Activated T-helper 2 cell treated with anti-CD3 and anti-CD28 coated beads, Interferon-gamma antibody, Interleukin-2, Interleukin-4, amounts not matched to agents 10 μg/mL and 5 μg/mL and 100 μg/mL, durations not matched to agents 14 hours and 24 hours and 36 hours (primary cell): Measurements from ENCODE around the gene NUDT13. TPM values are rescaled to one million over a fixed set of nuclear protein-coding genes. Genes with fewer than 3 reads are reported as not detected.

Source experiments
- DNase-seq: peaks from one replicate; pipeline ENCODE4 v3.0.0; 2021; ENCODE audit warnings: low spot score
- H3K27ac Mint-ChIP-seq: one replicate; pipeline ENCODE4 v1.8.0; 2021; ENCODE audit warnings: mixed read lengths
- H3K27me3 Mint-ChIP-seq: one replicate; pipeline ENCODE4 v1.8.0; 2021; ENCODE audit warnings: low read depth, mixed read lengths
- H3K36me3 Mint-ChIP-seq: one replicate; pipeline ENCODE4 v1.8.0; 2021; ENCODE audit warnings: low read depth, mixed read lengths
- H3K4me1 Mint-ChIP-seq: one replicate; pipeline ENCODE4 v1.8.0; 2021; ENCODE audit warnings: low read depth, mixed read lengths
- H3K4me3 Mint-ChIP-seq: one replicate; pipeline ENCODE4 v1.8.0; 2021; ENCODE audit warnings: low read depth, mild to moderate bottlenecking, moderate library complexity, mixed read lengths
- H3K9me3 Mint-ChIP-seq: one replicate; pipeline ENCODE4 v1.8.0; 2021; ENCODE audit warnings: mixed read lengths
- intact Hi-C: fragments of 100-400 bp; cut with micrococcal nuclease; formaldehyde crosslinking; loops from one replicate; pipeline ENCODE4 v1.15.1; 2023
- total RNA-seq: library from RNA; stranded (reverse); gene quantifications from 2 replicates; pipeline ENCODE4 v1.2.3, GENCODE V29; 2022

The NUDT13 gene
- 0.76 and 1.0 TPM in 2 replicates for total RNA-seq

GRCh38 chr10:73110345-73110849, at the start of gene NUDT13:
TSS of gene NUDT13 (plus strand) at chr10:73110455. CDS start at chr10:73114366, 3,911 bp downstream.
- H3K36me3 Mint-ChIP-seq: peaks cover 46% of the 10 kb centered on the region
- peak within 1 kb of the TSS; percentile 88 for H3K27ac Mint-ChIP-seq
- DNase-seq: peak; percentile 22
- H3K4me3 Mint-ChIP-seq: peak within 1 kb of the TSS; percentile 76
- H3K9me3 Mint-ChIP-seq: peaks cover 15% of the 10 kb centered on the region
- H3K27me3 Mint-ChIP-seq: no peaks in the 10 kb centered on the region
- H3K4me1 Mint-ChIP-seq: peaks cover 10% of the 10 kb centered on the region
- intact Hi-C loops: loop anchor here (1.0 to 5.0 kb wide), 2 partner anchors 13 to 57 kb away; partner anchors contain the start of genes ECD and FAM149B1

- intact Hi-C loops: loop anchor here (2.0 to 10.0 kb wide), 2 partner anchors 216 to 696 kb away; no protein-coding TSS in a partner anchor
- Mint-ChIP-seq H3K9me3 (no peaks in the 10 kb centered on the region), H3K27ac (peak overlapping the region; percentile 81), H3K36me3 (peaks cover 59% of the 10 kb centered on the region), H3K4me3 (no peak overlapping the region), H3K27me3 (no peaks in the 10 kb centered on the region), H3K4me1 (peaks cover 18% of the 10 kb centered on the region)
- no peak for DNase-seq
These were observed 49.3 kb upstream of the NUDT13 start for GRCh38 chr10:73060738-73061635.

GRCh38 chr10:73061743-73062142, 48.5 kb upstream of the NUDT13 start:
- no peak overlapping the region for H3K27ac Mint-ChIP-seq
- no peaks in the 10 kb centered on the region for H3K27me3 Mint-ChIP-seq
- intact Hi-C loops: loop anchor here (2.0 to 10.0 kb wide), 2 partner anchors 217 to 697 kb away; no protein-coding TSS in a partner anchor
- DNase-seq: no peak
- no peaks in the 10 kb centered on the region for H3K9me3 Mint-ChIP-seq
- H3K4me3 Mint-ChIP-seq: no peak overlapping the region
- peaks cover 62% of the 10 kb centered on the region for H3K36me3 Mint-ChIP-seq
- H3K4me1 Mint-ChIP-seq: peaks cover 18% of the 10 kb centered on the region

GRCh38 chr10:73065441-73065840, 44.8 kb upstream of the NUDT13 start:
- peaks cover 62% of the 10 kb centered on the region for H3K36me3 Mint-ChIP-seq
- intact Hi-C loops: loop anchor here (10.0 kb wide), 1 partner anchor 221 kb away; no protein-coding TSS in a partner anchor
- H3K4me1 Mint-ChIP-seq: peaks cover 12% of the 10 kb centered on the region
- no peaks in the 10 kb centered on the region for H3K27me3 Mint-ChIP-seq
- peak overlapping the region; percentile 12 for H3K27ac Mint-ChIP-seq
- no peak overlapping the region for H3K4me3 Mint-ChIP-seq
- no peaks in the 10 kb centered on the region for H3K9me3 Mint-ChIP-seq
- no peak for DNase-seq

- Mint-ChIP-seq H3K4me1 (peaks cover 19% of the 10 kb centered on the region), H3K27me3 (no peaks in the 10 kb centered on the region), H3K27ac (peak overlapping the region; percentile 55), H3K36me3 (peaks cover 57% of the 10 kb centered on the region), H3K9me3 (no peaks in the 10 kb centered on the region), H3K4me3 (no peak overlapping the region)
- DNase-seq: no peak
- intact Hi-C loops: no loop called here
These were observed 36.6 kb upstream of the NUDT13 start for GRCh38 chr10:73073627-73074026.

- Mint-ChIP-seq H3K27me3 (no peaks in the 10 kb centered on the region), H3K36me3 (peaks cover 55% of the 10 kb centered on the region), H3K27ac (peak overlapping the region; percentile 91), H3K4me3 (no peak overlapping the region), H3K9me3 (no peaks in the 10 kb centered on the region), H3K4me1 (peaks cover 27% of the 10 kb centered on the region)
- intact Hi-C loops: no loop called here
- no peak for DNase-seq
These were observed 34.4 kb upstream of the NUDT13 start for GRCh38 chr10:73075829-73076228.

GRCh38 chr10:73076360-73077183, 33.7 kb upstream of the NUDT13 start:
- H3K36me3 Mint-ChIP-seq: peaks cover 50% of the 10 kb centered on the region
- H3K27me3 Mint-ChIP-seq: no peaks in the 10 kb centered on the region
- peak overlapping the region; percentile 53 for H3K4me3 Mint-ChIP-seq
- no peaks in the 10 kb centered on the region for H3K9me3 Mint-ChIP-seq
- DNase-seq: no peak
- peaks cover 29% of the 10 kb centered on the region for H3K4me1 Mint-ChIP-seq
- intact Hi-C loops: no loop called here
- peak overlapping the region; percentile 91 for H3K27ac Mint-ChIP-seq

- H3K27ac Mint-ChIP-seq: peak overlapping the region; percentile 56
- H3K4me3 Mint-ChIP-seq: no peak overlapping the region
- no peak for DNase-seq
- H3K36me3 Mint-ChIP-seq: peaks cover 39% of the 10 kb centered on the region
- H3K9me3 Mint-ChIP-seq: no peaks in the 10 kb centered on the region
- intact Hi-C loops: no loop called here
- H3K4me1 Mint-ChIP-seq: peaks cover 36% of the 10 kb centered on the region
- H3K27me3 Mint-ChIP-seq: no peaks in the 10 kb centered on the region
These were observed 30.3 kb upstream of the NUDT13 start for GRCh38 chr10:73079779-73080541.

GRCh38 chr10:73083221-73083620, 27.0 kb upstream of the NUDT13 start:
- Mint-ChIP-seq H3K27ac (peak overlapping the region; percentile 33), H3K4me1 (peaks cover 27% of the 10 kb centered on the region), H3K4me3 (no peak overlapping the region), H3K36me3 (peaks cover 41% of the 10 kb centered on the region), H3K27me3 (no peaks in the 10 kb centered on the region), H3K9me3 (no peaks in the 10 kb centered on the region)
- intact Hi-C loops: no loop called here
- no peak for DNase-seq

GRCh38 chr10:73084209-73084608, 26.0 kb upstream of the NUDT13 start:
- H3K9me3 Mint-ChIP-seq: no peaks in the 10 kb centered on the region
- no peaks in the 10 kb centered on the region for H3K27me3 Mint-ChIP-seq
- DNase-seq: no peak
- intact Hi-C loops: no loop called here
- H3K4me1 Mint-ChIP-seq: peaks cover 35% of the 10 kb centered on the region
- H3K27ac Mint-ChIP-seq: no peak overlapping the region
- no peak overlapping the region for H3K4me3 Mint-ChIP-seq
- peaks cover 44% of the 10 kb centered on the region for H3K36me3 Mint-ChIP-seq

- no peak for DNase-seq
- Mint-ChIP-seq H3K4me1 (peaks cover 31% of the 10 kb centered on the region), H3K4me3 (no peak overlapping the region), H3K27me3 (no peaks in the 10 kb centered on the region), H3K9me3 (no peaks in the 10 kb centered on the region), H3K36me3 (peaks cover 43% of the 10 kb centered on the region), H3K27ac (no peak overlapping the region)
- intact Hi-C loops: no loop called here
These were observed 23.4 kb upstream of the NUDT13 start for GRCh38 chr10:73086816-73087215.

- Mint-ChIP-seq H3K9me3 (no peaks in the 10 kb centered on the region), H3K27ac (peak overlapping the region; percentile 50), H3K4me3 (no peak overlapping the region), H3K4me1 (peaks cover 30% of the 10 kb centered on the region), H3K36me3 (peaks cover 44% of the 10 kb centered on the region), H3K27me3 (no peaks in the 10 kb centered on the region)
- no peak for DNase-seq
- intact Hi-C loops: no loop called here
These were observed 22.0 kb upstream of the NUDT13 start for GRCh38 chr10:73088304-73088703.
